ENCODE data around the gene ST3GAL3.

The ST3GAL3 gene

DNA sequence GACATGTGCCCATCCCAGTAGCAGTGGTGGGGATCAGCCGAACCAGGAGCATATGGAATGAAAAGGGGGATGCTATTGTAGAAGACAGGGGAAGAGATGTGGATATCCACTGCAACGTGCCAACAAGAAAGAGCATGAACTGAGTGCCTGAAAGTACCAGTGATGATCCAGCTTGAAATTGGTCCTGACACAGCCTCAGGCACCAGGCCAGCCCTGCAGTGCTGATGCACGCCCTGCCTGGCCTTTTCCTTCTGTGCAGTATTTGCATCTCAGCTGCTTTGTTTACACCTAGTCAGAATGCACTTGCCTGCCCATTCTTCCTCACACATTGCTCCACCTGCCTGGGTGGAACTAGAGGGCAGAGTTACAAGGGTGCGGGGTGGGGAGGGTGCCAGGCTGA lies 176.0 kb downstream of the ST3GAL3 start:
- no peak for DNase-seq

DNA sequence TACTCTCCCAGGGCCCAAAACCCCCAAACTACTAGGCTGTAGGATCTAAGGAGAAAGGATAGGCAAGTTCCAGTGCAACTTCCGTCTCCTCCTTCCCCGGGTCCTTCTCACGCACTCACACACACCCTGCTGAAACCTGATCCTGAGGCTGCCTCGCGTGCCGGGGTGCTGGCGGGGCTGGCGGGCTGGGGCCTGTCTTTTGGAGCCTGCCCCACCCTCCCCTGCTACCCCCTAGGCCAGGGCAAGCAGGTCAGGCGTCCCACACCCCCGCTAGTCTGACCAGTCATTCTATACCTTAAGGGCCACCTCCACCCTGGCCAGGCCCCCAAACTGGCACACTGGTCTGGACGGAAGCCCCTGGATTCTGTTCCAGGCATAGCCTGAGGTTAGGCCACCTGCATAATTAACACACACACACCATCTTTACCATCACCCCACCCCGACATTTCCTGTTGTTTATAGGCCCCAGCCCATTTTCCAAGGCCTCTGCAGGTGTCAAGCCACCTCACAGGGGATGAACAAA lies 178.0 kb downstream of the ST3GAL3 start:
- no peak for DNase-seq

DNA sequence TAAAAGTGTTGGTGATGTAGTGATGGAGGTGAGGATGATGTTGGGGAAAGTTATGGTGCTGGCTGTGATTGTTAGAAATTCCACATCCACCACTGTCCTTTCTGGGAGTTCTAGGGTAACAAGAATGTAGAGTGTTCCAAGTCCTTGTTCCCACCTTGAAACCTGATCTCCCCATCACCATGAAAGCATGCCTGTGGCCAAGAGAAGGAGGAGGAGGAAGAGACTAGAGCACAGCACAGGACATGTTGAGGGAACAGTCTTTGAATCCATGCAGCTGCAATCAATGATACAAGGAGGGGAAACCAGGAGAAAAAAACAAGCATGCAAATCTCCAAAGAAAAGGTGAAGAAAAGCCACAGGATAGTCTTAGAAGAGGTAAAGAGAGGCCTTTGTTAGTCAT lies 180.4 kb downstream of the ST3GAL3 start:
- DNase-seq = no peak

DNA sequence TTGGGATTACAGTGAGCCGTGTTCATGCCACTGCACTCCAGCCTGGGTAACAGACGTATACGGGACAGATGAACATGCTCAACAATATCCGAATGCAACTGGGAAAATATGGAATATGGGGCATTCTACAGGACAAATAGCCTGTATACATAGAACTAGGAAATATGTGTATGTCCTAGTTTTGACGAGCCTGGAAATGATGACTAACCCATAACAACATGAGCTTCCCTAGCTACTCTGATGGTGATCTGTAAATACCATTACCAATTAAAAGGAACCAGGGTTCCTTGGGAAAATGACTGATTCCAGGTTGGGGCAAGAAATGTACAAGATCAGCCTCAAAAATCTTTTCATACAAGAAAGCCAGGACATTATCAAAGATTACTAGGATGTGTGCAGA lies 183.5 kb downstream of the ST3GAL3 start:
- DNase-seq = no peak

DNA sequence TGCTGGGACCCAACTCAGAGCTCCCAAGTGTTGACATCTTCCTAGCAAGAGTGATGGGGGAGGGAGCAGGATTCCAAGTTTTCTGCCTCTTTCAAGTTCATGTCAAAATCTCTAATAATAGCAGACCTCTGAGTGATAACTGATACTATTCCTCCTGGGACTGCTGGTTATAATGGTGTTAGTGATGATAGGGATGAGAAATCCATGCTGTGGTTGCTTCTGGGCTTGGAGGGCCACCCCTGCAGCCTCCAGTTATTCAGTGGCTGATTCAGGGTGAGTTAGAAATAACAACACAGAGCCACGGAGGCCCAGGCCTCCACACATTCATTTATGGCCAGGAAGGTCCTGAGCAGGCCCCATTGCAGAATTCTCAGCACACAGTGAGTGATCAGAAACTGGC lies 185.7 kb downstream of the ST3GAL3 start:
- no peak for DNase-seq

DNA sequence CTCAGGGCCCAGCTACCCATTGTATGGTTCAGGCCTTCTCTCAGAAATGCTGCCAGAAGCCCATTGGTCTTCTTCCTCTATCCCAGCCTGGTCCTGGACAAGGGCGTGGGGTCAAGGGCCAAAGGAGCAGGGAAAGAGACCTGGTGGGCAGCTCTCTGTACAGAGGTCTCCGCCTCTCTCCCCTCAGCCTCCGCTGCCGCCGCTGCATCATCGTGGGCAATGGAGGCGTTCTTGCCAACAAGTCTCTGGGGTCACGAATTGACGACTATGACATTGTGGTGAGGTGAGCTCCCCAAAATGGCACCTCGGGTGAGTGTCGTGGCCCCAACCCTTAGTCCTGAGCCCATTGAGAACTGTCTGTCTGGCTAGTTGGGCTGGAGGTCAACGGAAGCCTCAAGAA lies 191.6 kb downstream of the ST3GAL3 start:
- no peak for DNase-seq

DNA sequence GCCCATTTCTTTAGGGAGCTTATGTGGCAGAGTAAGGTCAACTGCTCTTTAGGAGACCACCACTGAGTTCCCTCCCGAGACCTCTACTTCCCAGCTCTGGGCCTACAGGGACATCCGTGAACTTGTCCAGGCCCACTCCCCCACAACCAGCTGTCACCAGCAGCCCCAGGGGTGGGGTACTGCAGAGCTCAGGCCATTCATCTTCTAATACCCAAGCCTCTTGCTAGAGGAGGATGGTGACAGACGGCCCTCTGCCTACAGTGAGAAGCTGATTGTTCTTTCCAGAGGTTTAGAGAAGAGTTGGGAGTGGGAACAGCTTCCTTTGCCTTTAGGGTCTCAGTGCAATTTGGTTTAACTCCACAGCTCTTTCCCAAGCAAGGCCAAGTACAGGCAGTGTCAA lies 193.1 kb downstream of the ST3GAL3 start:
- no peak for DNase-seq

DNA sequence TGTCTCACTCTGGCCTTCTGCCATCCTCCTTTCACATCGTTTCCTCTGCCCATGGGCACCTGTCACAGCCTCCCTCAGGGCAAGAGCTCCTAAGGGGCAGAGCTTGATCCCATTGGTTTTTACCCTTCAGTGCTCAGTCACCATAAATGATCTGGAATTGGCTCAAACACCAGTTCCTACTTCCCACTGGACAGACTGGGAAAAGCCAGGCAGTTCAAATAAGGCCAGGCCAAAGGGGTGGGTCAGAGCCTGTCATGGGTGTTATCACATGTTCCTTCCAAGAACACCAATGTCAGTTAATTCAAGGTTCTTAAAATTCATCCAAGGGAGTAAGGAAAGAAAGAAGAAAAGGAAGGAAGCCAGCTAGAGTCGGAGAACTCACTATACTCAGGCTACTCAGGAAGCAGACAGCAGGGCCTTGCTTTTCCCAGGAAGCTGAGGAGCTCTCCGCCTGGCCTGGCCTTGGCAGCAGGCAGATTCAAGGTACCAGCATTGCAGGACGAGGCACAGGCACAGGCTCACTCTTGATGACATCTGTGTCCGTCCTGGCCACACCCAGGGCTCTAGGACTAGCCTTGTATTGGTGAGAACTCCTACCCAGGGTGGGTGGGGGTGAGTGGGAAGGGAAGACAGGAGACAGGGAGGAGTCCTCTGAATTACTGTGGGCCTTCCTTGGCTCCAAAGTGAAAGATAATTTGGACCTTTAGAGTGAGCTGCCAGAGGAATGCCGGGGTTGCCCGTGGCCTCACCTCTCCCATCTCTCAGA lies 194.0 kb downstream of the ST3GAL3 start:
- no peak for DNase-seq

DNA sequence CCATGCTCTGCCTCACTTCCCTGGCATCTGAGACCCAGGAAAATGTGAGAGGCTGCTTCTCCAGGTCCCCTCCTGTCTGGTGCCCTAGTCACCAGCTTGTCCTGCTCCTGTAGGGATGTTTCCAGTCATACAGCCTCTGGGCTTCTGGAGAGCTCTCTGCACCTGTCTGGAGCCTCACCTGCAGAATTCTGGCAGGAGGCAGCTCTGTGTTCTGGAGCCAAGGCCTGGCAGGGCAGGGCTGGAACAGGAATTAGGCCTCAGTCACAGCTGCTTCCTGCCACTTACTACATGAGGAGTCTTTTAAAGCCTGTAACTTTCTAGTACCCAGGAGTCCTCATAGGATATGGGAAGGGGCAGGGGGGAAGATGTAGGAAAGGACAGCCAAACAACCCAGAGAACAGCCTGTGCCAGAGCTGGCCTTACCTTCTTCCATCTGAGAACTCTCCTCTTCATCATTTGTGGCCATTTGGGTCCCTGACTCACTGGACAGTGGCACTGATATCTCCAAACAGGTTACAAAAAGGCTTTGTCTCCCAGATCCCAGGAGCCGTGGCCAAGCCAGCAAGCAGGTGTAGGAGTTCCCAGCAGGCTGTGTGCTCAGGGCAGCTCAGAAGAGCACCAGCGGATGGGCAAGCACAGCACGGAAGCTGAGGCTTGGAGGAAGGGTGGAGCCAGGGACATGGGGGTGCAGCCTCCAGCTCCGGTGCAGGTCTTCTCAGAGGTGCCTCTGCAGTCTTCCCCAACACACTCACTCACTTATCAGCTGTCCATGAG lies 194.9 kb downstream of the ST3GAL3 start:
- DNase-seq = no peak

DNA sequence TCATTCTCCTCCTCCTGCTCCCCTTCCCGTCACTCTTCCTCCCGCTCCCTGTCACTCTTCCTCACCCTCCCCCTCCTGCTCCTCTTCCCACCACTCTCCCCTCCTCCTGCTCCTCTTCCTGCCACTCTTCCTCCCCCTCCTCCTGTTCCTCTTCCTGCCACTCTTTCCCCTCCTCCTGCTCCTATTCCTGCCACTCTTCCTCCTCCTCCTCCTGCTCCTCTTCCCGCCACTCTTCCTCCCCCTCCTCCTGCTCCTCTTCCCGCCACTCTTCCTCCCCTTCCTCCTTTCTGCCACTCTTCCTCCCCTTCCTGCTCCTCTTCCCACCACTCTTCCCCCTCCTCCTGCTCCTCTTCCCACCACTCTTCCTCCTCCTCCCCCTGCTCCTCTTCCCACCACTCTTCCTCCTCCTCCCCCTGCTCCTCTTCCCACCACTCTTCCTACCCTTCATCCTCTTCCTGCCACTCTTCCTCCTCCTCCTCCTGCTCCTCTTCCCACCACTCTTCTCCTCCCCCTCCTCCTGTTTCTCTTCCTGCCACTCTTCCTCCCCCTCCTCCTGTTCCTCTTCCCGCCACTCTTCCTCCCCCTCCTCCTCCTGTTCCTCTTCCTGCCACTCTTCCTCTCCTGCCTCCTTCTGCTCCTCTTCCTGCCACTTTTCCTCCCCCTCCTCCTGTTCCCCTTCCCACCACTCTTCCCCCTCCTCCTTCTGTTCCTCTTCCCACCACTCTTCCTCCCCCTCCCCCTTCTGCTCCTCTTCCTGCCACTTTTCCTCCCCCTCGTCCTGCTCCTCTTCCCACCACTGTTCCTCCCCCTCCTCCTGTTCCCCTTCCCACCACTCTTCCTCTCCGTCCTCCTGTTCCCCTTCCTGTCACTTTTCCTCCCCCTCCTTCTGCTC lies 197.6 kb downstream of the ST3GAL3 start:
- no peak for DNase-seq

DNA sequence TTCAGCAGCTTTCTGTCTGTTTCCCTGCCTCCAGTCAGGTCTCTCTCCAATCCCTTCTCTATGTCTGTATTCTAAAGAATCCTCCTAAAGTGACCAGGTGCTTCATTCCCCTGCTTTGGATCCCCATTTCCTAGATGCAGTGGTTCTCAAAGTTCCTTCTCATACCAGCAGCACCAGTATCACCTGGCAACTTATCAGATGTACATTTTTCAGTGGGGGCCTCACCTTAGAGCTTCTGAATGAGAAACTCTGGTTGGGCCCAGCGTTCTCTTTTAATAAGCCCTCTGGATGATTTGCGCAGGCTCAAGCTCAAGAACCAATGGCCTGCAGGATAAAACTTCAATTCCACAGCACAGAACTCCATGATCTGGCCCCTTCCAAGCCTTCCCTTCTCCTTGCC lies 200.9 kb downstream of the ST3GAL3 start:
- no peak for DNase-seq

DNA sequence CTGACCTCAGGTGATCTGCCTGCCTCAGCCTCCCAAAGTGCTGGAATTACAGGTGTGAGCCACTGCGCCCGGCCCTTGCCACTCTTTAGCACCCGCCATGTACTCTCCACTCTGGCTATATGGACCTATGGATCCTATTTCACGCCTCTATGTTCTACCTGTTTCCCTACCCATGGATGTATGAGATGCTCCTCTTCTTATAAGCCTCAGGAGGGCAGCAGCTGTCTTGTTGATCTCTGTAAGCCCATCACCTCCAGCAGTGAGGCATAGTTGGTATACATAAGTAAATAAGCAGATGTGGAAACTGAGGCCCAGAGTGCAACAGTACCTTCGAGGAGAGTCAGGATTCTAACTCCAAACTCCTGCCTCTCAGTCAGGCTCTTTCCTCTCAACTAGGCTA lies 201.5 kb downstream of the ST3GAL3 start:
- DNase-seq = no peak

DNA sequence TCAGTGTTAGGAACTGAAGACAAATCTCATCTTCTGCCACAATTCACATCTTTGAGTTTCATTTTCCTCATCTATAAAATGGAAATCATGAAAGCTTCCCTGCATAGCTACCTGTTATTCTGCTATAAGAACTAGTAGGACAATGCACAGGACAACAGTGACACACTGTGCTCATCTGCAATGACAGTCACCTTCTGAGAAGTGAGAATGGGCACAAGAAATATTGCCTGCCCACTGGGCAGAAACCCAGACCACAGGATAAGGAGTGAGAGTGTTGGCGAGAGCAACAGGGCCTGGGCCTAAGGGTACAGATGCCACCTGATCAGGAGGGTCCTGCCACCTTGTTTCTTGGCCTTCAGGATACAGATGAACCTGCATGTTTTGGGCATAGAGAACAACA lies 203.0 kb downstream of the ST3GAL3 start:
- DNase-seq = no peak

DNA sequence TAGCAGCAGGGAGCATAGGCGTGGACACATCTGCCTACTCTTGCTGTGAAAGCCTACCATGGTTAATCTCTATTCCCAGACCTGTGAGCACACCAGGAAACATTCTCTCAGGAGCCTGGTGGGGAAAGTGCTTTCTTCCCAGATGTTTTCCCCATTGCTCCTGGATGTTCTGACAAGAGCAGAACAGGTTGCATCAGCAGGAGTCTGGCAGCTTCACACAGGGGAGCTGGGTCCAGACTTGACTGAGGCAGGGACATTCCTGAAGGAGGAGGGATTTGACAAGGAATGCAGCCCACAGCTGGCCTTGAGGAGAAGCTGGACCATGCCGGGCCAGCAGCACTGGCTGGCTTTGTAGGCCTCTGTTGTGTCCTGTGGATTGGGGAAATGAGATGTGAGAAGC lies 205.3 kb downstream of the ST3GAL3 start:
- no peak for DNase-seq

DNA sequence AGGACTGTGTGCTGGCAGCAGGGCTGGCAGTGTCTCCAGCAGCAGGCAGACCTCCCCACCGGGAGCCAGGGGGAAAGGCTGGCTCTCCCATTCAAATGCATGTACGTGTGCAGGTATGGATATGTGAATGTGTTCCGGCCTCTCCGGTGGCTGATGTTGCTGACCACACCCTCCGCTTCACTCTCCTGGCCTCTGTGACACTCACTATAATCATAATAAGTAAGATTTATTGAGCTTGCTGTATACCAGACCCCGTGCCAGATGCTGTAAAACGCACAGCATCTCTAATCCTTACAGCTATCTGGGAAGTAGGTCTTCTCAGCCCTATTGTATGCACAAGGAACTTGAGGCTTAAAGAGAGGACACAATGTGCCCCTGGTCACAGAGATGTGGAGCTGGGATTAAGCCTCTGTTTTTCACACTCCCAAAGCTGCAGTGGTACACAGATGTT lies 205.7 kb downstream of the ST3GAL3 start:
- DNase-seq = no peak

DNA sequence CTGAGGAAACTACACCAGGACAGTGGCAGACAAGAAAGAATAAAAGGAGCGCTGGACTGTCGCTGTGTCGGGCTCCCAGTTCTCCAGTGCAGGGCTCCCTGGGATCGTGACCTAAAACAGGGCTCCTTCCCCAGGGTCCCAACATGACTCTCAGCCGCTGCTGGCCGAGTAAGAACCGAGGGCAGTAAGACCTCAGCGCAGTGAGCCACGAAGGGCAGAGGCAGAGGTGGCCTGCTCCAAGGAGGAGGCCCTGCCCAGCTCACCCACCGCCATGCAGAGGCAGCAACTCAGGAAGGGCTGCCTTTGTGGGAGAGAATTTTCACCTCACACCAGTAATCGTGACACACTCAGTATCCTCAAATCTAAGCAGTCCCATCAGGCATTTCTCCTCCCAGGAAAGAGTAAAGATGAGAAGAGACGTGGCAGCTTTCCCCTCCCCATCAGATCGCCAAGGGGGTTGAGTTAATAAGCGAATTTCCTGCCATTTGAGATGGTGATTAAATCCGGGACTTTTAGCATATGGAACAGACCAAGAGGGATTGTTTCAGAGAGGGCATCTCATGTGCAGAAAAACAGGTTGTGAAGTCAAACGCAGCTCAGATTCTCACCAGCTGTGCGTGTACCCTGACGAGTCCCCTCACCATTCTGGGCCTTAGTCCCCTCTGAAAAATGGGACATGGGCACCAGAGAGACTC lies 206.5 kb downstream of the ST3GAL3 start:
- DNase-seq = no peak

DNA sequence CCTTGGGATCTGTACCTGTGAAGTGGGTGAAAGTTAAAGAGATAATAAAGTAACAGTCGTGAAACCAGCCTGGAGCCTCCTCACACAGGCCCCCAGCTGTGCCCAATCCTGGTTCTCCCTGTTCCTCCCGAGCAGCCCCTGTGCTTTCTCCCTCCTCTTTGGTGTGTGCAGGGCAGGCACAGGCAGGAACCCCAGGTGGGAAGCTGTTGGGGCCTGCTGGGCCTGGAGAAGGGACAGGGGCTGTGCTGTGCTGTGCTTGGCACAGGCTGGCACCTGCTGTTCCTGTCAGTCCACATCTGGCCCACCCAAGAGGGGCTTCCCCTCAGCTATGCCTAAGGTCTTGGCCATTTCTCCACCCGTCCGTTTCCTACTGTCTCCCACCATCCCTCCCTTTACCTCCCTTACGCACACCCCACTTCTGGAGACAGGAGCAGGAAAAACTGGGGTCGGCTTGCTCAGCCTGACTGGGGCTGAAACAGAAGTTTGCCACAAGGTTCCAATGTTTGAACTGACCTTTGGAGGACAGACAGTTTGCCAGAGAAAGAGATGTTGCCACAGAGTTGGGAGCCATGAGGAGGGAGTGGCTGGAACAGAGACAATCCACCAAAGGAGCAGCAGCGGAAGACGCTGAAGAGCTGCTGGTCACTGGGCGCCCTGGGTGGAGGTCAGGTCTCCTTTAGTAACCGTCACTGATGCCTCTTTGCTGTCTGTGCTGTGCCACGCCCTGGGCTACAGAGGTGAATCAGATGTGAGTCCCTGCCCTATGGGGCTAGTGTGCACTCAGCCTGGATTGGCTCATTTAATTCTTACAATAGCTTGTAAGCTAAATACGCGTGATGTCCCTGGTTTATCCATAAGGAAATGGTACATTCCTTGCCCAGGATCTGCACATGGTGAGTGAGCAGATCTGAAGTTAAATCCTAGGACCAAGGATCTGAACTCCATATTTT lies 207.5 kb downstream of the ST3GAL3 start:
- no peak for DNase-seq

DNA sequence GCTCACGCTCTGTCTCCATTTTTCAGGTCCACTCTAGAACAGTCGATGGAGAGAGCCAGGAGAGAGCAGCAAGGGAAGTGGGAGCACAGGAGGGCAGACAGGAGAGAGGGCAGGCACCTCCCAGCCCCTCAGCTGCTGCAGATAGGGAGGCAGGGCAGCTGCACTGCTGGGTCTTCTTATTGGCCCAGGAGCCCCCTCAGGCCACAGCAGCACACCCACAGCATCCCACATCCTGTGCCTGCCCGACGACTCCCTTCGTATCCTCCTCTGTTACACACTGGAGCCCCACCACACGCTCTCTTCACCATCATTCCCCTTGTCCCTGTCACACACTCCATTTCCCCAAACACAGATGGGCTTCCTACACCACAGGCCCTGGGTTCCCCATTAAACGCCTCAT lies 212.6 kb downstream of the ST3GAL3 start:
- no peak for DNase-seq

DNA sequence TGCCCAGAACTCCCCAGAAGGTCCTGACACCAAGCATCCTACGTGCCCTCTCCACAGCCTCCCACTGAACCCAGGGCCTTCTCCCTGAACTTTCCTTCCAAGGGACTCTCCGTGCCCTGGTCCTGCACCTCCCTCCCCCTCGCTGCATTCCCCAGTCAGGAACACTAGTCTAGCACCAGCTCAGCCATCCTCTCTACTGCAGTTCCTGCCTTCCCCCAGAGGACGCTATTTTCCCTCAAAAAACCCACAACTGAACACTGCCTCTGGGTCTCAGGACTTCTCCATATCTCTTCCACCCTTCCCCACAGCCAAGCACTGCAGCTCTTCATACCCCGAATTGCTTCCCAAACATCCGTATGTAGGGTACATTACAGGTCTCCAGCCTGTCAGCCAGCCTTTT lies 213.7 kb downstream of the ST3GAL3 start:
- no peak for DNase-seq

DNA sequence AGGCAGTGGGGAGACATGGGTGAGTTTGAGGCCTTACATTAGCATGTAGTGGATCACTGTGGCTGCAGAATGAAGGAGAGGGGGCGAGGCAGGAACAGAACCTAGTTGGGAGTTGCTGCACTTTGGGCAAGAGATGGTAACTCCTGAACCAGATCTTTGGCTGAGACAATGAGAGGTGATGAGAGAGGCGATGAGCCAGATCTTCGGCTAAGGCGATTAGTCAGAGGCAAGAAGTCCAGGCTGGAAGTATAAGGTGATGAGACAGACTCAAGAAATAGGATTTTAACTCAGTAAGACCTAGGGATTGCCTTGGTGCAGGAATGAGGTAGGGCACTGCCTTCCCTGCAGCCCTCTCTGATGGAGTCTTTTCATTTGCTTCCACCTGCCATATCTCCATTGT lies 217.2 kb downstream of the ST3GAL3 start:
- no peak for DNase-seq

DNA sequence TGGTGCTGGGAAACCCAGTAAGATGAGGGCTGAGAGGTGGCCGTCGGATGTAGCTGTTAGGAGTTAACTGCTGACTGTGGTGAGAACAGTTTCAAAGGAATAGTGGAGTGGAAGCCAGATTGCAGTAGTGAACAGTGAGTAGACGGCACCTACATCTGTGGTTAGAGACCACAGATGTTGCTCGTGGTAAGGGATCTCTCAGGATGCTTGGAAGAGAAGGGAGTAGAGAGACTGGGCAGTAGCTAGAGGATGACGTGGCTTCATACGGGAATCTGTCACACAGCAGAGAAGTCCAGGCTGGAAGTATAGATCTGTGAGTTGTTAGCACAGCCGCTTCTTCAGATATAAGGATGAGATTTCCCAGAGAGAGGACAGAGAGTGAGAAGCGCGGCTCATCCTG lies 218.5 kb downstream of the ST3GAL3 start:
- no peak for DNase-seq

Data from stimulated activated CD4-positive, alpha-beta T cell treated with anti-CD3 and anti-CD28 coated beads, Interleukin-2, amount 100 ng/mL, for 48 hours (primary cell).